CD4-positive, alpha-beta T cell treated with Interleukin-2 at 100 ng/mL for 4 hours (primary cell): Measurements from ENCODE around the gene HK2.
"Not testable (repeated sequence)": the region's sequence is repeated elsewhere in the genome, so short reads cannot be mapped to it uniquely, and the experiment has no call there.

ENCODE experiments used
- DNase-seq: peaks from one replicate; pipeline ENCODE4 v3.0.0-alpha.2; 2020; ENCODE audit warnings: low spot score

Gene HK2

DNA sequence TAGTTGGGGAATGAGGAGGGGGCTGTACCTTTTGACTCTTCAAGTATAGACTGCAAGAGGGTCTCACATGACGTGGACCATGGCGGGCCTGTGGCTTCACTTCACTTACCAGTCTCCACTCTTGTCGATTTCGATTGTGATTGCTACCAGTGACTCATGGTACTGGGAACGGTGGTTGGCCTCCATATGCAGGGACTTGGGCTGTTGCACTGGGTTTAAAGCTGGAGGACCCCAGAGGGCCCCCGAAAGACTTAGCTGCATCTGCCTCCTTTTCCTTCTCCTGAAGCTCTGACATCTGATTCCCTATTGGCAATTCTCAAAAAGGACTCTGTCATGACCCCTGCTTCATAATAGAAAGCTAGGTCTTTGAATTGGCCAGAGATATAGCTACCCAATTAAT lies 43.4 kb downstream of the HK2 start:
- DNase-seq: no peak

DNA sequence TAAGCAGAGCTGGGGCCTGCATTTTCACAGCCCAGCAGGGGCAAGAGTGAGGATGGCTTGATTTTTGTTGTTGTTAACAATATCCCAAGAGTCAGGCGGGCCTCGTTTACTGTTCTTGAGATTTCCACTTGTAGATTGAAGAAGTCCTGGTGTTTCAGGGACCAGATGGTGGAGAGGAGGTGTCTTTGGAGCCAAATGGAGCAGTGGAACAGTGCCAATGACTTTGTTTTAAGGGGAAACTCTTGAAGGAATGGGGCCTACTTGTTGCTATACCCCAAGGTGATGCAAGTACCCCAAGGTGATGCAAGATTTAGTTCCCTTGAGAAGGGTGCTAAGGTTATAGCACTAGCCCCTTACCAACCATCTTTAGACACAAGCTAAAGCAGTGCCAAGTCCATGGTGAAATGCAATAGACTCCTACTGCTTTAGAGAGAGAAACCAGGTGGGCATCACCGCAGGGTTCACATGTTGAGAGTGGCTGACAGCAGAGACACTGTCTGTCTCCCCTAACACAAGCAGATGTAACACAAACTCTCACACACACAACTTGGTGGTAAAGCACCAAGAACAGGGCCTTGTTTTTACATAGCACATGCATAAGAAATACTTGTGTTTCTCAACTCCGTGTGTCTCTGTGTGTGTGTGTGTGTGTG lies 44.0 kb downstream of the HK2 start:
- no peak for DNase-seq

DNA sequence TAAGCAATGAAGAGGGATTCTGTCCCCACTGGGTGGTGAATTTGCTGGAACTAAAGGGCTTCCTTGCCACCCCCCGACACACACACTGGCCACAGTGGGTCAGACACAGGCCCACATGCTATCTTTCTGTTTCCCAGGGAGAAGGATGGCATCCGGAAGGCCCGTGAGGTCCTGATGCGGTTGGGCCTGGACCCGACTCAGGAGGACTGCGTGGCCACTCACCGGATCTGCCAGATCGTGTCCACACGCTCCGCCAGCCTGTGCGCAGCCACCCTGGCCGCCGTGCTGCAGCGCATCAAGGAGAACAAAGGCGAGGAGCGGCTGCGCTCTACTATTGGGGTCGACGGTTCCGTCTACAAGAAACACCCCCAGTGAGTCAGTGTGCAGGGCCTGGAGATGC lies 44.6 kb downstream of the HK2 start:
- no peak for DNase-seq

DNA sequence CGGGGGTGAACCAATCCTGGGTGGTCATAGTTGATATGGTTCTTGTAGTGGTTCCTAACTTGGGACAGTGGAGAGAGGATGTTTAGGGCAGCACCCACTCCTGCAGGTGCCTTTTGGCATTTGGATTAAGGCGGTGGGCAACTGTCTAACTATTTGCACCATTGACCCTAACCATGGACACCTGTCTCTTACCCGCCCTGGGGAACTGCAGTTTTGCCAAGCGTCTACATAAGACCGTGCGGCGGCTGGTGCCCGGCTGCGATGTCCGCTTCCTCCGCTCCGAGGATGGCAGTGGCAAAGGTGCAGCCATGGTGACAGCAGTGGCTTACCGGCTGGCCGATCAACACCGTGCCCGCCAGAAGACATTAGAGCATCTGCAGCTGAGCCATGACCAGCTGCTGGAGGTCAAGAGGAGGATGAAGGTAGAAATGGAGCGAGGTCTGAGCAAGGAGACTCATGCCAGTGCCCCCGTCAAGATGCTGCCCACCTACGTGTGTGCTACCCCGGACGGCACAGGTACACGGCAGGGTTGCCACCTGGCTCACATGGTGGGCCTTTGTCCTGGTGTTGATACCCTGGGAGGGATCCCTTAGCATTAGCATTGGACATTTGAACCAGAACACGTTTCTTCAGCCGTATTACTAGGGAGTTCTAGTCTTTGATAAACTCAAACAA lies 46.3 kb downstream of the HK2 start:
- DNase-seq: no peak

DNA sequence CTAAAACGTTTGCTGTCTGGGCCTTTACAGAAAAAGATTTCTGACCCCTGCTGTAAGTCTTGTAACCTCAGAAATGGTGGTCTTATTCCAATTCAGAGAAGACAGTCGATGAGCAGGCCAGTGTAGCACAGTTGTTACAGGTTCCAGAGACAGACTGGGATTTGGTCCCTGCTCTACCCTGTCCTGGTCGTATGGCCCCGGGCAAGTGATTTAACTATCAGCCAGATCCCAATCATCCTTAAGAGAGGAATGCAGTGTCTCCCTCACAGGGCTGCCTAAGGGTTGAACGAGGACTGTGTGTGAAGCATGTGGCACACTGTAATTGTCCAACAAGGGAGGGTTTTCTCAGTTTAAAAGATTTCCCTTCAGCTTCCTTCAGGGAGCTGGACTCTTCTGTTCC lies 47.2 kb downstream of the HK2 start:
- DNase-seq: no peak

DNA sequence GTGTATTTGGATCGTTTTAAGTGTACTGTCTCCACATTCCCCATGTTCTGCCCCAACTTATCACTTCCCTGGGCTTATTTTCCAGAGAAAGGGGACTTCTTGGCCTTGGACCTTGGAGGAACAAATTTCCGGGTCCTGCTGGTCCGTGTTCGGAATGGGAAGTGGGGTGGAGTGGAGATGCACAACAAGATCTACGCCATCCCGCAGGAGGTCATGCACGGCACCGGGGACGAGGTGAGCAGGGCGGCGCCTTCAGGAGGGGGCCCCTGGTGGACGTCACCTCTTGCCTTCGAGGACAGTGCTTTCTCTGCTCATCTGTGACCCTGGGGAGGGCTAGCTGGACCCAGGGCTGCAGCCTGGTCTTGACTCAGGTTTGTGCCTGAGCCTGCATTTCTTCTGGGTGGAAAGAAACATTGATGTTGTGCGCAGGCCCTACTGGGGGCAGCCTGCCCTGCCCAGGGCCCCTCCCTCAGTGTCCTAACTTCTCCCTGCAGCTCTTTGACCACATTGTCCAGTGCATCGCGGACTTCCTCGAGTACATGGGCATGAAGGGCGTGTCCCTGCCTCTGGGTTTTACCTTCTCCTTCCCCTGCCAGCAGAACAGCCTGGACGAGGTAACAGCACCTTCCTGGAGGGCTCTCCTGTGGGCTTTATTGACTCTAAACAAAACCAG lies 47.8 kb downstream of the HK2 start:
- DNase-seq: no peak

DNA sequence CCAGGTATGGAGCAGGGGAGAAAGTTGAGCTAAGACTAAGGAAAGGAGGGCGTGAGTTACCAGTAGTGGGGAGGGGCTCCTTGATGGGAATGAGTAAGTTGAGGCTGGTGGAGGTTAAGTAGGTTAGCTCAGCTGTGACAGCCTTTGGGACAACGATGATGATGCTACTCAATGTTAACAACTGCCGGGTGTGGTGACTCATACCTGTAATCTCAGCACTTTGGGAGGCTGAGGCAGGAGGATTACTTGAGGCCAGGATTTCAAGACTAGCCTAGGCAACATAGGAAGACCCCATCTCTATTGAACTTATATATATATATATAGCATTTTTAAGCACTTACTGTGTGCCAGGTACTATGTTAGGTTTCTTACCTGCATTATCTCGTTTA lies 48.4 kb downstream of the HK2 start:
- DNase-seq: no peak

DNA sequence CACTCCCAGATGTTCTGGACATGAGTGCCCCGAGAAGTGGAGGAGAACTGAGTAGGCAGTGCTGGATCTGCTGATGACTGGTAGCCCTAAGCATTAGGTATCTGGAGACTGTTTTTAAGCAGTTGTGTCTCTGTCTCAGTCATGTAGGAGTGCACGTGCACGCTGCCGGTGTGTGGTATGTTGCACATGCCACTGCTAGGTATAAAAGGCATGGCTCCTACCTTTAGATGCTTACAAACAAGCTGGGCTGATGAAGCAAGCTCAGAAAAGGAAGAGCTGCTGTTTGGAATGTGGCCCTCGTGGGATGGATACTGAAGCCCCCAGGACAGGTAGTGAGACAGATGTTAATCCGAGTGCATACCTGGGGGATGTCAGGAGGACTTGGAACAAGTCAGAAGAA lies 49.1 kb downstream of the HK2 start:
- DNase-seq: no peak

DNA sequence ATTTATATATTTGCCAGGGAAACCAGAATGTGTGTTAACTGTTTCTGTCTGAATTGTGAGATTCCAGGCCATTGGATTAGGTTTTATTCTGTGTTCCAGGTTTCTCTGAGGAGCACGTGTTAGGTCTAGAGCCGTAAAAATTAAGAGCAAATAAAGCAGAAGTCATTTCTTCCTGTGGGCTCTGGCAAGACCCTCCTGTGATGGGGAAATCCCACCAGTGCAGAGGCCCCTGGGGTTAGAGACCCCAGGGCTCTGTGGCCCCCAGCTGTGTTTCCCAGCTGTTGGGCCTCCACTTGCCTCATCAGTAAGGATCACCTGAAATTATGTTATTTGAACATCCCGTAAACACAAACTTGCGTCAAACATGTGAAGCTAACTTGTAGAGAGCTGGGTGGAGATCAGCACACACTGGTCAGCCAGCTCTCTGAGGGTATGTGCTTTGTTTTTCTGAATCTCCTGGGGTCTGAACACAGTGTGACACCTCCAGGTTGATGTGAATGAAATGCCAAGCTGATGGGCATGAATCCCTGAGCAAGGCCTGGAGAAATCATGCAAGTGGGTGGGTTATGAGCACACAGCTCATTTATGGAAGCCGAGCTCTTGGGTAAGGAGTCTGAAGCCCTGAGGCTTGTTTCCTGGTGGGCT lies 50.3 kb downstream of the HK2 start:
- no peak for DNase-seq

DNA sequence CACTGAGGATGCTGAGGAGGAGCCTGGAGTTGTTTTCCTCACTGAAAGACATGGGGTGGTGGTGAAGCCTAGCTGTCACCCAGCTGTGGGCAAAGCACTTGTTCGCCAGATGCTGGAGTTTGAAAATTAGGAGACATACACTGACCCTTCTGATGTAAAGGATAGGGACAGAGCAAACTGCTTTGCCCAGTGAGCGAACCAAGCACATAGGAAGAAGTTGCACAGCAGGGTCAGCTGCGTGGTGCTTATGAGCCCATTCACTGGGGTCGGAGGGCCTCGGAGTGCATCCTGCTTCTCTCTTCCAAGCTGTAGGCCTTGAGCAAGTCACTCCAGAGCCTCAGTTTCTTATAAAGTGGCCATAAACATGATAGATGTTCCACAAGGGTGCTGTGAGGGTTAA lies 50.9 kb downstream of the HK2 start:
- DNase-seq: no peak

DNA sequence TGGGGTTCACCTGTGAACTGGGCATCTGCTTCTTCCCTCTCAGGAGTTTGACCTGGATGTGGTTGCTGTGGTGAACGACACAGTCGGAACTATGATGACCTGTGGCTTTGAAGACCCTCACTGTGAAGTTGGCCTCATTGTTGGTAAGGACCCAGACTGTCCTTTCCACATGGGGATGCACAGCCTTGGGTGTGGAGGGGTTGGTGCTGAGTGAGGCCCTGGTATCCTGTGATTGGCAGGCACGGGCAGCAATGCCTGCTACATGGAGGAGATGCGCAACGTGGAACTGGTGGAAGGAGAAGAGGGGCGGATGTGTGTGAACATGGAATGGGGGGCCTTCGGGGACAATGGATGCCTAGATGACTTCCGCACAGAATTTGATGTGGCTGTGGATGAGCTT lies 52.3 kb downstream of the HK2 start:
- no peak for DNase-seq

DNA sequence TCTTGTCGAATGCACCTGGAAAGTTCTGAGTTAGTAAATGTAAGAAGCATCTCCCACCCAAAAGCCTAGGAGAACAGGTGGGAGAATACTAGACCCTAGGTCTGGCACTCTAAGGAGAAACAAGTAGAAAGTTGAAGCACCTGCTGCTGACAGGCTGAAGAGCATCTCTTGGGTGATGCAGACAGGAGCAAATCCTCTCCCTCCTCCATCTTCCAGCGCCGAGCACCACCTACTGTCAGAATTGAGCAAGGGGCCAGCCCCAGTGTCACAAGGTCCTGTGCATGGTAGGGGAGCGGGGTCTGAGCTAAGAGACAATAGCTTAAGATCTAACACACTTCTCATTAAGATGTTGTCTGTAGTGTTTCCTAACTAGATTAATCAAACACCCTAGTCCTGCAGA lies 52.9 kb downstream of the HK2 start:
- DNase-seq: no peak

DNA sequence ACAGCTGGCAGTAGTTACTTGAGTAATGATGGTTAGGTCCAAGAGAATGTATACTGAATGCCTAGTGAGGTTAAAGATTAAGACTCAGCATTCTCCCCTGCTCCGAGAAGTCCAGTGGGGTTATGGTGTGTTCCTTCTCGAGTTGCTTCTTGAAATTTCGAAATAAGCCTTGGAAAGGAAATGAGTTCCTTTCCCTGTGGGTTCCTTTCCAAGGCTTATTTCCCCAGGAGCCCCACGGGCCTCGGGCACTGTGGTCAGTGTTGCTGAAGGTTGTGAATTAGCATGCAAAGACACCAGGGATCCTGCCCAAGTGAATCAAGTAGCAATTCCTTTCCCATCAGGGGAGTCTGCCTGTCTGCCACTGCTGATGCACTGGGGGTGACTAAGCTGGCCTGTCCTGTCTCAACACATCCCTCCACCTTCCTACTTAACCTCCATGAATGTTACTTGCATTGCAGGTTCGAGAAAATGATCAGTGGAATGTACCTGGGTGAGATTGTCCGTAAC lies 53.6 kb downstream of the HK2 start:
- no peak for DNase-seq

DNA sequence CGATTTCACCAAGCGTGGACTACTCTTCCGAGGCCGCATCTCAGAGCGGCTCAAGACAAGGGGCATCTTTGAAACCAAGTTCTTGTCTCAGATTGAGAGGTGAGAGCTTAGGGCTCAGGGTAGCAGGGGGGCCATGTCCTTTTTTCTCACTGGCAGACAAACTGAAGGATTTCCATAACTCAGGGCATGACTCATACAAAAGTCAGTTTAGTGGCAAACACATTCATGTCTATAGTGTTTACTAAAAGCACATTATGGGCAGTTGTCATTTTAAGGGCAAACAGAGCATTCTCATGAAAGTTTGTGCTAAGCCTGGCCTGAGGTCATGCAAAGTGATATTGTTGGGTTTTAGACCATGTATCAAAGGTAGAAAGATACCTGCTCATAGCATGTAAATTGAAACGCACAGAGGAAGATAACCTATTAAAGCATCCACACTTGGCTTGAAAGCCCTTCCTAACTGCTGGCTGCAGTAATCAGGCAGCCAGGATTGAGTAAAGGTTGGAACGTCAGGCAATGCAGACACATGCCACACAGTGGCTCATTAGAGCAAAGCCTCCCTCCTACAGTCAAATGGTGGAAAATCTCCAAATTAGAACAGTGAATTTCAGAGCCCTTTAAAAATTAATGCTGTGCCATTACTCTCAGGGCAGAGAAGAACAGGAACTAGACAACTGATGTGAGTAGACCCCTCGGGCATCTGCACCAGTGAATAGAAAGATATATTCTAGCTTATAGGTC lies 54.2 kb downstream of the HK2 start:
- DNase-seq: no peak

DNA sequence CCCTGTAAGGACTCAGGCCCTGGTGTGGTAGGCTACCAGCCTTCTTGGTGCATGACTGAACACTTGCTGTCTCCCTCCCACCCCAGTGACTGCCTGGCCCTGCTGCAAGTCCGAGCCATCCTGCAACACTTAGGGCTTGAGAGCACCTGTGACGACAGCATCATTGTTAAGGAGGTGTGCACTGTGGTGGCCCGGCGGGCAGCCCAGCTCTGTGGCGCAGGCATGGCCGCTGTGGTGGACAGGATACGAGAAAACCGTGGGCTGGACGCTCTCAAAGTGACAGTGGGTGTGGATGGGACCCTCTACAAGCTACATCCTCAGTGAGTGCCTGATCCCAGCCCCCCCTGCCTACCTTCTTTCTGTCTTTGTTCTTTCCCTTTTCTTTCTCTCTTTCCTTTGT lies 55.2 kb downstream of the HK2 start:
- DNase-seq: no peak

DNA sequence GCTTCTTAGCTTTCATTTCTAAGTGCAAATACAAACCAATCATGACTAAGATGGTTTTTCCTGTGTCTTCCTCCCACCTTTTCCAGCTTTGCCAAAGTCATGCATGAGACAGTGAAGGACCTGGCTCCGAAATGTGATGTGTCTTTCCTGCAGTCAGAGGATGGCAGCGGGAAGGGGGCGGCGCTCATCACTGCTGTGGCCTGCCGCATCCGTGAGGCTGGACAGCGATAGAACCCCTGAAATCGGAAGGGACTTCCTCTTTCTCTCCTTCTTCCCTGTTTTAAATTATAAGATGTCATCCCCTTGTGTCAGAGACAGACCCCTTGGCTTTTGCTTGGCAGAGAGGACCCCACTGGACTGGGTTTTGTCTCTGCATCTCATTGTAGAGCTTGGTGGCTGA lies 56.8 kb downstream of the HK2 start:
- no peak for DNase-seq

DNA sequence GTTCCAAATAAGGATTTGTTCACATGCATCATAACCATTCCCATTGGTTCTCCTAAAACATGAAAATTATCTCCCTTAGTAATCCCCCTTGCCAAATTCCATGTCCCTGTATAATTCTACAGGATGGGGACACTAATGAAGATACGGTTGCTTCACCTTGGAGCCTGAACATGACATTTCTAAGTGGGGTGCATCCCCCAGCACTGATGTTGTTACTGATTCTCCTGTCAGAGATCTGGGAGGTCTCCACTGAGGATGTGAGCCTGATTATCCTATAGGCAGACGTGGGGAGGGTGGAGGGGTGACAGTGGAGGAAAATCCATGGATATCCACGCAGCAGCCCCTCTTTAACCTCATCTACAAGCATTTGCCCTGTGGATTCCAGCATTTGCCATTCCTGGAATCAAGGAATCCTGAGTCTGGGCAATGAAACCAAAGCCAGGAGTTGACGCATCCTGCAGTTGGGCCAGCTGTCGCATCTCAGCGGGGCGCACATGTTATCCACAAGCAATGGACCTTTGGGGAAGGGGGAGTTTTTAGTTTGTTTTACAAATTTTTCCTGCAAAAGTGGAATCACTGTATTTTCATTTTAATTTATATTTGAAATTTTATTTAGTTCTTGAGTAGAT lies 57.3 kb downstream of the HK2 start:
- DNase-seq: no peak

DNA sequence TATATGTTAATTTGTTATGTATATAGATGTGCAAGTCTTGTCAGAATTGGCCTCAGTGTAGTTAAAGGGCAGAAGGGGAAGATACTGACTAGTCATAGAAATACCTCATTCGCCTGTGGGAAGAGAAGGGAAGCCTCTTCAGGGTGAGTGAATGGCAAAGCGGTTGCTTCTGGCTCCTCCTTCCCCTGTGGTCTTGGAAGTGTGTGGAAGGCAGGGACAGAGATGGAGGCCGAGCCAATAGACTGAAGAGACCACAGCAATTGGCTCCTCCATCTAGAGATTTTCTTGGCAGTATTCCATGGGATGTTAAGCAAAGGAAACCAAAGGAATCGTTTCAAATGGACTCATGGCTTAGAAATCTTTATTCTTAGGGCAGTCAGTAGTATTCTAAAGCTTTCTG lies 57.9 kb downstream of the HK2 start:
- DNase-seq: not testable (repeated sequence)

DNA sequence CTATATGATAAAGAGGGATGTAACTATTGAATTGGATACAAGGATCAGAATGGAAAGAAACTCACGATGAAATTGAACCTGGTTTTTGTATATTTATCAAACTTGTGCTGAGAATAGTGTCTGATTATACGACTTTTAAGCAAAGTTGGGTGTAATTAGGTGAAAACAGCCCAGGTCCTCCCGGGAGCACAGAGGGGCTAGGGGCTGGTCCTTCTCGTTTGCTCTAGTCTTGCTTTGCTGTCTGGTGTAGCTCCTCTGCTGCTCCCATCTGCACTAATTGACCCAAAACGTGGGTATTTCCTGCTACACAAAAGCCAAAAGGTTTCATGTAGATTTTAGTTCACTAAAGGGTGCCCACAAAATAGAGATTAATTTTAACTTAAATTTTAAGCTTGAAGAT lies 58.7 kb downstream of the HK2 start:
- no peak for DNase-seq

DNA sequence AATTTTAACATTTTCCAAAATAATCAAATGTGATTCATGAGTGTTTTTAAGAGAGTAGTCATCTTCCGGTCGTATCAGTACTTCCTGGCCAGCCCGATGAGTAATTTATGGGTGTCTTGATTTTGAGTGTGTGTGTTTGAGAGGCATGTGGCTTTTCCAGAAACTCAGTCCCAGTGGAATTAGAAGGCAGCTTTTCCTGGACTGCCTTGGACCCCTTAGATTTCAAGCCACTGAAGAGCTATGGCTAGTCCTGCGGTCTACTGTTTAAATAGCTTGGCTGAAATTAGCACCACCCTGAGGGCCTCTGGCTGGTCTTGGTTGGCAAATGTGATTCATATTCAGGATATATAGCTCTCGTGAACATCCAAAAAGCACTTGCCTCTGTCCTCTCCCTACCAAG lies 59.4 kb downstream of the HK2 start:
- DNase-seq: no peak

DNA sequence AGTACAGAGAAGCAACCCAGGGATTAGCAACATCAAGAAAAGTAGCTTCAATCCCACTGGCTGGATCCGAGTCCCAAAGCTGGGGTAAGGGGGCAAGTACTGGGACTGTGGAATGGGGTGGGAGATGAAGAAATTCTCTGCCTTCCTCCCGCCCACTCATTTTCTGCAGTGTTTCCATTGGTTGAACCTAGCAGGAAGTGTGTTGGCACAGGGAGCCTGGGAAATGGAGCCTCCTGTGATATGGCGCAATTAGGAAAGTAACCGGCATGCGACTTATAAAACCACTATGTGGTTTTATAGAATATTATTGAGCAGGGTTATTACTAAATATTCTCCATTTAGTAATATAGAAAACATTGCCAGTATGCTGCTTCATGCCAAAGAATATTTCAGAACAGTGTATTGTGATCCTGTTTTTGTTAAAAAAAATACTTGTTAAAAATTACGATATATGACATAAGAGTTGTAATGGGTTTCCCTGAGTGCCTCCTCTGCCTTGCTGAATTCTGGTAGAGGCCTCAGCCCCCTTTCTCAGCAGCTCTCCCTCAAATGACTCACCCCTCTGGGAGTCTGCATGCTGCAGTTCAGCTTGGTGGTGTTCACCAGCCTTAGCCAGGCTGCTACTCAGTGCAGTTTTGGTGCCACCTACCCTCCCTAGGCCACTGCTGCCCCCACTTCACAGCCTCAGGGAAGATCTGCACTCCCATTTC lies 60.5 kb downstream of the HK2 start:
- no peak for DNase-seq
